H9 (cell line): ENCODE measurements around the gene TMA7B. TPM values are rescaled to one million over a fixed set of nuclear protein-coding genes. Genes with fewer than 3 reads are reported as not detected.

ENCODE experiments used
- DNase-seq: peaks from one replicate; pipeline ENCODE4 v3.0.0-alpha.2; 2017
- H2AFZ ChIP-seq: one replicate; pipeline ENCODE4 v1.6.1; 2013; ENCODE audit warnings: mild to moderate bottlenecking, low read length, control low read depth, moderate library complexity
- H2AK5ac ChIP-seq: 2 replicates; pipeline ENCODE4 v1.6.1; 2013; ENCODE audit warnings: low read length, control low read depth, mixed read lengths; ENCODE audit not compliant: insufficient read length
- H2BK120ac ChIP-seq: one replicate; pipeline ENCODE4 v1.6.1; 2013; ENCODE audit warnings: low read depth, mild to moderate bottlenecking, low read length, control low read depth, inconsistent platforms; ENCODE audit not compliant: poor library complexity, severe bottlenecking
- H2BK12ac ChIP-seq: 2 replicates; pipeline ENCODE4 v1.6.1; 2013; ENCODE audit warnings: low read length, control low read depth, mixed read lengths, low read depth; ENCODE audit not compliant: insufficient read length
- H2BK15ac ChIP-seq: 2 replicates; pipeline ENCODE4 v1.6.1; 2013; ENCODE audit warnings: low read depth, low read length, control low read depth
- H2BK20ac ChIP-seq: one replicate; pipeline ENCODE4 v1.6.1; 2013; ENCODE audit warnings: low read depth, mild to moderate bottlenecking, low read length, control low read depth, inconsistent platforms; ENCODE audit not compliant: poor library complexity, severe bottlenecking
- H2BK5ac ChIP-seq: 2 replicates; pipeline ENCODE4 v1.6.1; 2013; ENCODE audit warnings: low read length, control low read depth, mixed read lengths; ENCODE audit not compliant: insufficient read length
- H3K14ac ChIP-seq: 2 replicates; pipeline ENCODE4 v1.6.1; 2013; ENCODE audit warnings: low read length, control low read depth; ENCODE audit not compliant: insufficient read depth
- H3K18ac ChIP-seq: 2 replicates; pipeline ENCODE4 v1.6.1; 2013; ENCODE audit warnings: low read depth, mild to moderate bottlenecking, mixed read lengths, low read length, control low read depth; ENCODE audit not compliant: insufficient read length
- H3K23ac ChIP-seq: 2 replicates; pipeline ENCODE4 v1.6.1; 2013; ENCODE audit warnings: low read length, control low read depth, mixed read lengths, low read depth; ENCODE audit not compliant: insufficient read length
- H3K23me2 ChIP-seq: 2 replicates; pipeline ENCODE4 v1.6.1; 2013; ENCODE audit warnings: low read depth, mild to moderate bottlenecking, mixed read lengths, low read length, control low read depth; ENCODE audit not compliant: insufficient read length, poor library complexity, severe bottlenecking
- H3K27ac ChIP-seq: 2 replicates; pipeline ENCODE4 v1.5.1; 2013; ENCODE audit warnings: low read length, control low read depth, mixed read lengths, low read depth; ENCODE audit not compliant: insufficient read length
- H3K27me3 ChIP-seq: 2 replicates; pipeline ENCODE4 v1.6.1; 2013; ENCODE audit warnings: low read length, control low read depth, inconsistent platforms; ENCODE audit not compliant: insufficient read depth
- H3K4ac ChIP-seq: 2 replicates; pipeline ENCODE4 v1.6.1; 2013; ENCODE audit warnings: low read depth, mild to moderate bottlenecking, control low read depth, inconsistent platforms, low read length, moderate library complexity
- H3K4me1 ChIP-seq: 2 replicates; pipeline ENCODE4 v1.6.1; 2013; ENCODE audit warnings: low read length, control low read depth, inconsistent platforms; ENCODE audit not compliant: insufficient read depth
- H3K4me2 ChIP-seq: 2 replicates; pipeline ENCODE4 v1.6.1; 2013; ENCODE audit warnings: low read length, control low read depth, mixed read lengths; ENCODE audit not compliant: insufficient read length, insufficient read depth
- H3K56ac ChIP-seq: 2 replicates; pipeline ENCODE4 v1.6.1; 2013; ENCODE audit warnings: low read depth, mild to moderate bottlenecking, mixed read lengths, low read length, control low read depth; ENCODE audit not compliant: insufficient read length
- H3K79me1 ChIP-seq: 2 replicates; pipeline ENCODE4 v1.6.1; 2013; ENCODE audit warnings: low read depth, mild to moderate bottlenecking, moderate library complexity, low read length, control low read depth, inconsistent platforms; ENCODE audit not compliant: insufficient read depth, poor library complexity, severe bottlenecking
- H3K79me2 ChIP-seq: 2 replicates; pipeline ENCODE4 v1.6.1; 2013; ENCODE audit warnings: low read length, control low read depth, inconsistent platforms; ENCODE audit not compliant: insufficient read depth
- H3K9ac ChIP-seq: 2 replicates; pipeline ENCODE4 v1.6.1; 2013; ENCODE audit warnings: low read length, control low read depth, mixed read lengths; ENCODE audit not compliant: insufficient read length; ENCODE audit errors: extremely low read depth
- H3K9me3 ChIP-seq: one replicate; pipeline ENCODE4 v1.6.1; 2013; ENCODE audit warnings: low read depth, low read length, inconsistent platforms; ENCODE audit not compliant: control insufficient read depth
- H3T11ph ChIP-seq: one replicate; pipeline ENCODE4 v1.6.1; 2013; ENCODE audit warnings: mild to moderate bottlenecking, low read length, control low read depth, inconsistent platforms
- H4K20me1 ChIP-seq: one replicate; pipeline ENCODE4 v1.6.1; 2013; ENCODE audit not compliant: control insufficient read depth, insufficient read length, insufficient read depth
- H4K5ac ChIP-seq: 2 replicates; pipeline ENCODE4 v1.6.1; 2013; ENCODE audit warnings: low read depth, mild to moderate bottlenecking, mixed read lengths, low read length, control low read depth; ENCODE audit not compliant: insufficient read length
- H4K8ac ChIP-seq: replicated peaks from 2 replicates; pipeline ENCODE4 v1.6.1; 2013; ENCODE audit warnings: low read length, control low read depth, mixed read lengths, low read depth; ENCODE audit not compliant: insufficient read length
- H4K91ac ChIP-seq: 2 replicates; pipeline ENCODE4 v1.6.1; 2013; ENCODE audit warnings: low read depth, mild to moderate bottlenecking, moderate library complexity, mixed read lengths, low read length, control low read depth; ENCODE audit not compliant: insufficient read length
- H3K27ac Mint-ChIP-seq, 3 experiments: 2 replicates in 2 of 3; 3 replicates in 1 of 3; pipeline ENCODE4 v1.8.0; 2020 to 2021; ENCODE audit warnings: mixed read lengths in 3 of 3, mild to moderate bottlenecking in 1 of 3, moderate library complexity in 1 of 3
- H3K27me3 Mint-ChIP-seq: 2 replicates; pipeline ENCODE4 v1.8.0; 2021; ENCODE audit warnings: low read depth, mild to moderate bottlenecking, moderate library complexity, mixed read lengths
- H3K36me3 Mint-ChIP-seq, 3 experiments: 2 replicates in 2 of 3; 3 replicates in 1 of 3; pipeline ENCODE4 v1.8.0; 2020 to 2021; ENCODE audit warnings: low read depth in 3 of 3, mixed read lengths in 3 of 3; ENCODE audit not compliant: insufficient read depth in 1 of 3
- H3K4me1 Mint-ChIP-seq, 2 experiments: 2 replicates each; pipeline ENCODE4 v1.8.0; 2020; ENCODE audit warnings: mixed read lengths in 2 of 2
- H3K4me3 Mint-ChIP-seq, 2 experiments: 2 replicates in 1 of 2; 3 replicates in 1 of 2; pipeline ENCODE4 v1.8.0; 2020 to 2021; ENCODE audit warnings: mild to moderate bottlenecking in 2 of 2, mixed read lengths in 2 of 2, moderate library complexity in 1 of 2
- H3K9me3 Mint-ChIP-seq, 2 experiments: 2 replicates in 1 of 2; 3 replicates in 1 of 2; pipeline ENCODE4 v1.8.0; 2020; ENCODE audit warnings: mild to moderate bottlenecking in 2 of 2, mixed read lengths in 2 of 2, moderate library complexity in 1 of 2
- WGBS: extraction: QIAGEN DNeasy Blood & Tissue Kit; methylation state at CpG from one replicate; pipeline ENCODE4 v1.1.7; 2013; ENCODE audit warnings: missing lambda C conversion rate, low lambda C conversion rate, mixed read lengths; ENCODE audit not compliant: insufficient read length; ENCODE audit errors: extremely low coverage; 5-methylcytosine and 5-hydroxymethylcytosine counted together
- total RNA-seq: library from RNA; stranded (reverse); gene quantifications from 2 replicates; pipeline ENCODE4 v1.2.1, GENCODE V29; 2021
- TF ChIP-seq, protein P1 (sequence below): fragments of 200-600 bp; sonication (generic); conservative IDR thresholded peaks from 3 replicates; pipeline ENCODE4 v1.8.0; 2021; ENCODE audit warnings: antibody characterized with exemption, mild to moderate bottlenecking

The TMA7B gene
- total RNA-seq, 1 experiment from 2014 or later: not detected

DNA sequence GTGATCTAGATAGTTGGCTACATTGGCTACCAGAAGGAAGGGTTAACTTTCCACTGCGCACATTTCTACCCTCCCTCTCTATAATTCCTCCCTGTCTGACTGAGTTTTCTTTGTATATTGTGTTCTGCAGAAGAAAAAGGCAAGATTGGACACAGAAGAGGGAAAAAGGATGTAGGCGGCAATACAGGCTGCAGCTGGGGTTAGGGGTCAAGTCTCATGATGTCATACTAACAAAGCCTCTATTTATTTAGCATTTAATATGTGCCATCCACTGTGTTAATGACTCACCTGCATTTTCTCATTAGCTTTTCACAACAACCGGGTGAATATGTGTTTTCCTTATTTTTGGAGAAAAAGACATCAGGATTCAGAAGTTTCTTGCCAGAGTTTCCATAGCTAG lies 36.5 kb downstream of the TMA7B start:
- H3K9ac ChIP-seq: no peak overlapping the region
- no peak for DNase-seq

More for the DNA sequence above, 36.5 kb downstream of the TMA7B start:
- no peak overlapping the region for H2BK5ac ChIP-seq
- WGBS: no CpG with 5 or more reads among the region's 3 CpGs
- no peak overlapping the region for H3K14ac ChIP-seq
- peaks cover 6% of the 10 kb centered on the region for H3K79me1 ChIP-seq
- H2BK120ac ChIP-seq: no peak overlapping the region
- no peak overlapping the region for H3K27ac ChIP-seq
- H4K91ac ChIP-seq: no peak overlapping the region
- H3K4me1 Mint-ChIP-seq: peaks cover 64 to 67% of the 10 kb centered on the region in 2 experiments
- no peak overlapping the region for H3K4ac ChIP-seq
- H2AFZ ChIP-seq: no peak overlapping the region
- peak overlapping the region; percentile 12 for H3K4me2 ChIP-seq
- H3K27ac Mint-ChIP-seq: no peak overlapping the region
- peaks cover 19% of the 10 kb centered on the region for H3K4me1 ChIP-seq
- H3K9me3 ChIP-seq: no peaks in the 10 kb centered on the region
- H3K23ac ChIP-seq: no peak overlapping the region
- H3K4me3 Mint-ChIP-seq: peak overlapping the region; percentile 16 to 83
- no peak overlapping the region for H3T11ph ChIP-seq
- H3K27me3 Mint-ChIP-seq: peaks cover 29% of the 10 kb centered on the region
- peaks cover 9% of the 10 kb centered on the region; the same call in 1 of the 2 replicates for H3K79me2 ChIP-seq
- H2BK12ac ChIP-seq: no peak overlapping the region
- no peaks in the 10 kb centered on the region for H3K9me3 Mint-ChIP-seq
- no peak overlapping the region for H3K56ac ChIP-seq
- no peak overlapping the region for H4K5ac ChIP-seq
- peaks cover 13% of the 10 kb centered on the region for H3K23me2 ChIP-seq
- TF ChIP-seq, protein P1, sequence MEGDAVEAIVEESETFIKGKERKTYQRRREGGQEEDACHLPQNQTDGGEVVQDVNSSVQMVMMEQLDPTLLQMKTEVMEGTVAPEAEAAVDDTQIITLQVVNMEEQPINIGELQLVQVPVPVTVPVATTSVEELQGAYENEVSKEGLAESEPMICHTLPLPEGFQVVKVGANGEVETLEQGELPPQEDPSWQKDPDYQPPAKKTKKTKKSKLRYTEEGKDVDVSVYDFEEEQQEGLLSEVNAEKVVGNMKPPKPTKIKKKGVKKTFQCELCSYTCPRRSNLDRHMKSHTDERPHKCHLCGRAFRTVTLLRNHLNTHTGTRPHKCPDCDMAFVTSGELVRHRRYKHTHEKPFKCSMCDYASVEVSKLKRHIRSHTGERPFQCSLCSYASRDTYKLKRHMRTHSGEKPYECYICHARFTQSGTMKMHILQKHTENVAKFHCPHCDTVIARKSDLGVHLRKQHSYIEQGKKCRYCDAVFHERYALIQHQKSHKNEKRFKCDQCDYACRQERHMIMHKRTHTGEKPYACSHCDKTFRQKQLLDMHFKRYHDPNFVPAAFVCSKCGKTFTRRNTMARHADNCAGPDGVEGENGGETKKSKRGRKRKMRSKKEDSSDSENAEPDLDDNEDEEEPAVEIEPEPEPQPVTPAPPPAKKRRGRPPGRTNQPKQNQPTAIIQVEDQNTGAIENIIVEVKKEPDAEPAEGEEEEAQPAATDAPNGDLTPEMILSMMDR: no peak
- H3K27me3 ChIP-seq: no peaks in the 10 kb centered on the region
- no peak overlapping the region for H4K8ac ChIP-seq
- no peak overlapping the region for H3K18ac ChIP-seq
- H2BK15ac ChIP-seq: no peak overlapping the region
- no peak overlapping the region for H2AK5ac ChIP-seq
- H3K36me3 Mint-ChIP-seq: peaks cover 10 to 14% (median 11%) of the 10 kb centered on the region in 3 experiments; a peak in 6 of 7 replicates
- no peaks in the 10 kb centered on the region for H4K20me1 ChIP-seq
- no peak overlapping the region for H2BK20ac ChIP-seq
